Measurements from ENCODE around the gene CLPTM1.

- TF ChIP-seq, protein P1, sequence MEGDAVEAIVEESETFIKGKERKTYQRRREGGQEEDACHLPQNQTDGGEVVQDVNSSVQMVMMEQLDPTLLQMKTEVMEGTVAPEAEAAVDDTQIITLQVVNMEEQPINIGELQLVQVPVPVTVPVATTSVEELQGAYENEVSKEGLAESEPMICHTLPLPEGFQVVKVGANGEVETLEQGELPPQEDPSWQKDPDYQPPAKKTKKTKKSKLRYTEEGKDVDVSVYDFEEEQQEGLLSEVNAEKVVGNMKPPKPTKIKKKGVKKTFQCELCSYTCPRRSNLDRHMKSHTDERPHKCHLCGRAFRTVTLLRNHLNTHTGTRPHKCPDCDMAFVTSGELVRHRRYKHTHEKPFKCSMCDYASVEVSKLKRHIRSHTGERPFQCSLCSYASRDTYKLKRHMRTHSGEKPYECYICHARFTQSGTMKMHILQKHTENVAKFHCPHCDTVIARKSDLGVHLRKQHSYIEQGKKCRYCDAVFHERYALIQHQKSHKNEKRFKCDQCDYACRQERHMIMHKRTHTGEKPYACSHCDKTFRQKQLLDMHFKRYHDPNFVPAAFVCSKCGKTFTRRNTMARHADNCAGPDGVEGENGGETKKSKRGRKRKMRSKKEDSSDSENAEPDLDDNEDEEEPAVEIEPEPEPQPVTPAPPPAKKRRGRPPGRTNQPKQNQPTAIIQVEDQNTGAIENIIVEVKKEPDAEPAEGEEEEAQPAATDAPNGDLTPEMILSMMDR (IDR thresholded peaks at IDR 0.05 in 4 of 5, conservative IDR thresholded peaks at IDR 0.05 in 1 of 5): no peak
- TF ChIP-seq POLR2A (IDR thresholded peaks at IDR 0.05): no peak
Observed at GRCh38 chr19:44912854-44913253, 42.3 kb upstream of the CLPTM1 start.

Data from gastrocnemius medialis (tissue), 4 donors.